HG02938 (cell line): ENCODE data around the gene GPX5.
"Not testable (repeated sequence)": the region's sequence is repeated elsewhere in the genome, so short reads cannot be mapped to it uniquely, and the experiment has no call there.

ENCODE experiments used
- ATAC-seq: cut with Tn5 transposase; IDR thresholded peaks from one replicate; pipeline ENCODE4 v1.9.1; 2021; ENCODE audit warnings: mild to moderate bottlenecking, moderate library complexity; ENCODE audit not compliant: unreplicated experiment

The GPX5 gene, protein sequence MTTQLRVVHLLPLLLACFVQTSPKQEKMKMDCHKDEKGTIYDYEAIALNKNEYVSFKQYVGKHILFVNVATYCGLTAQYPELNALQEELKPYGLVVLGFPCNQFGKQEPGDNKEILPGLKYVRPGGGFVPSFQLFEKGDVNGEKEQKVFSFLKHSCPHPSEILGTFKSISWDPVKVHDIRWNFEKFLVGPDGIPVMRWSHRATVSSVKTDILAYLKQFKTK

DNA sequence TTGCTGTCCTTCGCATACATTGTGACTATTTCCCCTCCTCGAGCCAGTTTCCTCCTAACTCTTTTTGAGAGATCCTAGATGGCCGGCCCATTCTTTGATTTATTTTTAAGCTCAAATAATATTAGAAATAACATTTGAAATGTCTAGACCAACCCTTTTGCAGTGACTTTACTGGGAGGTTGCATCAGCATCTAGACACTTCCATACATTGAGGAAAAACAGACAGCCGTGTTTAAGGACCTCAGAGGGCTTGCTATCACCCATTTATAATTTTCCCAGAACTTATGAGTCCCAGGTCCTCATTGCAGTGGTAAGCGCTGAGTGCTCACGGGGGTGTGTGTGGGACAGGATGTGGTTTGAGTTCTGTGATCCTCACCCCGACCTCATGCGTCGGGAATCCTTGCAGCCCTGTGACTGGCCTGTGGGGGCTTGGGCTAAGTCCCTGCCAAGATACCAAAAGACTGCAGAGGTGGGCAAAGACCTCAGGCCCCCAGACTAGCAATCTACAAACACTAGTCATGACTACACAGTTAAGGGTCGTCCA is at the start of gene GPX5:
GPX5 (plus strand) TSS at position 386 of the 544 bp plus-strand sequence; CDS start at position 519, 133 bp downstream.
- no peak for ATAC-seq

DNA sequence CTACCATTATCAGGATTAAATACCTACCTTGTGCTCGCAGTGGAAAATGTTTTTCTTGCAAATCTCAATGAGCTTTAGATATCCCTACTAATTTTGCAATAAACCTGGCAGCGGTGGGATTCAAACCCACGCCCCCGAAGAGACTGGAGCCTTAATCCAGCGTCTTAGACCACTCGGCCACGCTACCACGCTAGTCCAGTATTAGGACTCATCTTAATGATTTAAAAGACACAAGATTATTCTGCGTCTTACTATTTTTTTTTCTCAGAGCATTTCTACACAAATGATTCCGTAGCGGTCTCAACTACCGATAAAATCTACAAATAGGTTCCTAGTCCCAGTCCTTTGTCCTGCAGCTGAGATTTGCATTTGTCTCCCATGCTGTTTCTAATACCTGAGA is 47.2 kb upstream of the GPX5 start:
- ATAC-seq, result no peak

DNA sequence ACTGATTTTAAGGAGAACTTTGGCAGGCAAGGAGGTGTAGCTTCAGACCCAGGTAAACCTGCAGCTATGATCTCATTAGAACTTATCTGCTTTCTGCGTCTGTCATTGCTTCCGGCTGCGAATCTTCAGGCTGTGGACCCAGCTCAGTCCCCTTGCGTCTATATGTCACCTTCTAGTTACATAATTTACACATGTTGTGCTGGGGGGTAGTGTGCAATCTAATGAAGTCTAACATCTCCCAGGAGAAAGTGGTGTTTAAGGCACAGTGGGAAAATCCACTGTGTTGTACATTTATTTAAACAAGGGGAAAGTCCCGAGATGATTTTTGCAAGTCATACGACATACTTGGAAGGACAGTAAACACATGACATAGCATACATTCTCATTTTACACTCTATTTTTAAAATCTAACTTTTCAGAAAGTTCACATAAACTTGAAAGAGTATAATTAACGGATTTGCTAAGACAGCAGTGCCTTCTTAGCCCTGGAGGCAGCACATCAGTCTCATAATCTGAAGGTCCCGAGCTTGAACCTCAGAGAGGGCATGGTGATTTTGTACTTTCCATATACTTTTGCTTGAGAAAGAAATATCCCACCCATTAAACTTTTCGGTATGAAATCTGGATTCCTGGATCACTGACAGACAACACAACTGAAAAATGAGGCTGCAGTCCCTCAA is 45.3 kb upstream of the GPX5 start:
- no peak for ATAC-seq

DNA sequence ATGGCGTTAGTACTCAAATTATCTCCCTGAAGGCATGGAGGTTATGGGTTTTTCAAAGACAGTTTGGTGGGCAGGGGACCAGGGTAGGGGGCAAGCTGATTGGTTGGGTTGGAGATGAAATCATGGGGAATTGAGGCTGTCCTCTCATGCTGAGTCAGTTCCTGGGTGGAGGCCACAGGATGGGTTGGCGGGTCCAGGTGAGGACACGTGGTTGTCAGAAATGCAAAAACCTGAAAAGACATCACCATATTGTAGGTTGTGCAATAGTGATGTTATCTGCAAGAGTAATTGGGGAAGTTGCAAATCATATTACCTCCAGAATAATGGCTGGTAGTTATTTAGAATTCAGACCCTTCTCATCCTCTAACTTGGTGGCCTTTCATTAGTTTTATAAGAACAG is 40.2 kb upstream of the GPX5 start:
- no peak for ATAC-seq

DNA sequence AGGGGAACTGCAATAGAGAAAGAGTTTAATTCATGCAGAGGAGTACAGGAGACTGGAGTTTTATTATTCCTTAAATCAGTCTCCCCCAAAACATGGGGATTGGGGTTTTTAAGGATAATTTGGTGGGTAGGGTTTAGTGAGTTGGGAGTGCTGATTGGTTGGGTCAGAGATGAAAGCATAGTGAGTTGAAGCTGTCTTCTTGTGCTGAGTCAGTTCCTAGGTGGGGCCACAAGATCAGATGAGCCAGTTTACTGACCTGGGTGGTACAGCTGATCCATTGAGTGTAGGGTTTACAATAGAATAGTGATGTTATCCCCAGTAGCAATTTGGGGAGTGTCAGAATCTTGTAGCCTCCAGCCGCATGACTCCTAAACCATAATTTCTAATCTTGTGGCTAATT is 39.1 kb upstream of the GPX5 start:
- no peak for ATAC-seq

DNA sequence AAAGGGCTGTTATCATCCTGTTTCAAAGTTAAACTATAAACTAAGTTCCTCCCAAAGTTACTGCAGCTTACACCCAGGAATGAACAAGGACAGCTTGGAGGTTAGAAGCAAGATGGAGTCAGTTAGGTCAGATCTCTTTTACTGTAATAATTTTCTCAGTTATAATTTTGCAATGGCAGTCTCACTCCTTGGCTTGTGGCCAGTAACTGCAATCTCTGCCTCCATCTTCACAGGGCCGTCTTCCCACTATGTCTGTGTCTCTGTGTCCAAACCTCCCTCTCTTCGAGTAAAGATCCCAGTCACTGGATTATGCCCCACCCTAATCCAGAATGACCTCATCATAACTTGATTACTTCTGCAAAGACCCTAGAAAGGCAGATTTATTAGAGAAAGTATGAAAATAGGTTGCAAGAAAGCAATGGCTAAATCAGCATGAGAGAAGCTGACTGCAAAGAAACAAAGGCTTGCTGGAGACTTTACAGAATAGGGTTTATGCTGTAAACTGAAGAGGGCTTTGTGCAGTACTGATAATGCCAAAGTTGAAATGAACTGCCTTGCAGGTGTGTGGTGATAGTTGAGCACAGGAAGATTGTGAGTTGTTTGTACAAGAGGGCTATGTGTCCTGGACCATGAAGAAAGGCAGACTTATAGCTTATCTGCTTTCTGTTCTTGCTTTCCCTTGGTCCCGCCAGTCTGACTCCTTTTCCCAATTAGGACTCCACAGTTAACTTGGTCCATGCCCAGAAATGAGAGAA is 38.5 kb upstream of the GPX5 start:
- ATAC-seq, result no peak

DNA sequence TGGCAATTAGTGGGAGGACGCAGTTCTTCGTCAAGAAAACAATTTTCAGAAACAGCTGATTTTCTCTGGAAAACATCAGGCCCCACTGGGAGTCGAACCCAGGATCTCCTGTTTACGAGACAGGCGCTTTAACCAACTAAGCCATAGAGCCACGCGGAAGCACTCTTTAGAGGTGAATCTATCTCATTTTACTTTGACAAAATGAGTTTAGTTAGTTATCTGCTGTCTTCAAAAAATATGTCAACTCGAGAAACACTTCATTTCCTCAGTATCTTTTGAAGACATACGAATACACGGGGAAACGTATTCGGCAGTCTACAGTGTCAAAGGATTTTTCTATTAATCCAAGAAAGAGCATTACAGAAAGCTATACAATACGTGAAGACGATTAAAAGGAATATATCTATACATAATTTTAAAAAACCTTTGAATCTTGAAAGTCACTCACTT is 36.7 kb upstream of the GPX5 start:
- peak; percentile 29 for ATAC-seq

DNA sequence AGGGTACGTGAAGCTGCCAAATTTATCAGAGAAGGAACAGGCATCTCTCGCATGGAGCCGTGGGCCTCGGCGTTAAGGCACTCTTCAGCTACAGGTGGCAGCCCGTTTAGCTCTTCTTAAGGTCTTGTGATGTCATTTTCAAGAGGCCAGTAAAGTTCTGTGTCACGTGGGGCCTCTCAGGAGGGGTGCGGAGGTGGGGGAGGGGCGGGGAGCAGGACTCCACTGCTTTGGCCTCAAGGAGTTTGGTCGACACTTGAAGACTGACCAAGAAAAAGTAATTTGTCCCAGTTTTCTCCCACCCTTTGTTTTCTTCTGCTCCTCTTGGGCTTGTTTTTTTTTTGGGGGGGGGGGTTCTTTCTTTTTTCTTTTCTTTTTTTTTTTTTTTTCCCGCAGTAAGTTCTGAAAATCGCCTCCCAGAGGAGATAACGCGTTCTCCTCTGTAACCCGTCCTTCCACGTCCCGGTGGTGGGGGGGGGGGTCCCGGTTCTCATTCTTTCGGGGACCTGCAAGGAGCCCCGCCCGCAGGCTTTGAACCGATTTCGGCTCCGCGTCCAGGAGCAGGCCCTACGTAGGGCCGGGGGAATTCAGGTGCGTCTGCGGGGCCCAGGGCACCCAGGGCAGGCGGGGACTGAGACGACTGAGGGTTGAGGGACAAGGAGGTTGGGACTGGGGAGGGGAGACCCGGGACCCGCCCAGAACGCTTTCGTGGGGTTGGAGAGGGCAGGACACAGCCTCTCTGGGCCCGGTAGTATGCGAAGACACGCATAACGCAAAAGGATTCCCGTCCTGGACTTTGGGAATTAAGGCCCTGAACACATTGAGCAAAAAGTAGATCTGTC is 36.1 kb upstream of the GPX5 start:
- peak; percentile 72 for ATAC-seq

DNA sequence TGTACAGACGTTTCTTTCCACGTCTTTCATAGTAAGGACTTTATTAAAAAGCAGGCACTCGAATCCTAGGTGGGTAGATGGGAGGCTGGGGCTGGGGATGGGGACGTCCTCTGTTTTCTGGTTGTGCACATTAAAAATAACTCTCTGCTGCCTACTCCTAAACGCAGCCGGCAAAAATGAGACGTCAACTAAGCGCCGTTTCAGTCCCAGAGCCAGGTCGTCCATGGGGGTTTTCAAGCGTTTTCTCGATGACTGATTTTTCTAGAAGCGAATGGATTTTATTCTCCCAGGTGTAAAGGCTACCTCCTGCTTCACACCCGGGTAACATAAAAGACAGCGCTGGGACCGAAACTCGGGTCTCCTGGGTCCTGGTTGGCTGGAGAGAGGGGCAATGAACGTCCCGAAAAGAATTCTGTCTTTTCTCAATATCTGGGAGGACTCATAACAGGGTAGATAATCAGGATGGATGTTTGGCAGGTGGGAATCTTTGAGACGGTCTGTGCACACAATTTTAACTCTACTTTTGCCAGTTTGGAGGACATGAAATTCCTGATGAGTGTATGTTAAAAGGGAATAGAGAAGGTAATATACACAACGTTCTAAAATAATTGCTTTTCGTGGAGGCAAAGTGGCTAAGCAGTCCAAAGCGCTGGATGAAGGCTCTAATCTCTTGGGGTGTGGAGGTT is 35.3 kb upstream of the GPX5 start:
- ATAC-seq, result no peak

DNA sequence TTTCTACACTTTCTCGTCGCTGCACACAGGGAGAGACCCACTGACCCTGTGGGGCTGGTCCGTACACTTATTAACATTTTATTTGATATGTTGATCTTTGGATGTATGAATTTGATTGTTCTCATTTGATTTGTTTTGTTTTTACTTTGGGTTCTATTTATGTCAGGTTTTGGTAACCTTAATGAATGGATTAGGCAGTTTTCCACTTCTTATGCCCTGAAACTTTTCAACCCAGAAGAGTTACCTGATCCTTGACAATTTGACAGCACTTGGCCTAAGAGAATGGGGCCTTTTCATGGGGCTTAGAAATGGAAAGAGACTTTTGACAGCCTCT is 33.7 kb upstream of the GPX5 start:
- ATAC-seq, result no peak

DNA sequence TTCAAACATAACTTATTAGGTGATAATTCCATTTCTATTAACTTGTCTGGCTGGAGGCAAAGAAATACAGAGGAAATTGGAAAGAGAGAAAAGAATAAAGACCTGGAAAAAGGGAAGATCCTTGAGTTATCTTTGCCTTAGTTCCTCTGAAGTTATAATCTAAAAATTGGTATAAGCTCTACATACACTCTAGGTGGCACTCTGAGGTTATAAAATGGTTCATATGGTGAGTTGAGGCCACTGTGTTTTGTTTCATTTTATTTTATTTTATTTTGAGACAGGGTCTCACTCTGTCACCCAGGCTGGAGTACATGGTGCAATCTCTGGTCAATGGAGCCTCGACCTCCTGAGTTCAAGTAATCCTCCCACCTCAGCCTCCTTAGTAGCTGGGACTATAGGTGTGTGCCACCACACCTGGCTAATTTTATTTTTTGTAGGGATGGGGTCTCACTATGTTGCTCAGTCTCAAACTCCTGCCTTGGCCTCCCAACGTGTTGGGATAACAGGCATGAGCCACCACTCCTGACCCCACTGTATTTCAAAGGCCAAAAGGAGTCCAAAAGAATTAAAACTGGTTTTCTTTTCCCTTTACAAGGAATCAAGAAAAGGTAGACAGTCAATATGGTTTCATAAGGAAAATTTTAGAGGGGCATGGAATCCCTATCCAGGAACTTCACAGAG is 29.4 kb upstream of the GPX5 start:
- no peak for ATAC-seq

DNA sequence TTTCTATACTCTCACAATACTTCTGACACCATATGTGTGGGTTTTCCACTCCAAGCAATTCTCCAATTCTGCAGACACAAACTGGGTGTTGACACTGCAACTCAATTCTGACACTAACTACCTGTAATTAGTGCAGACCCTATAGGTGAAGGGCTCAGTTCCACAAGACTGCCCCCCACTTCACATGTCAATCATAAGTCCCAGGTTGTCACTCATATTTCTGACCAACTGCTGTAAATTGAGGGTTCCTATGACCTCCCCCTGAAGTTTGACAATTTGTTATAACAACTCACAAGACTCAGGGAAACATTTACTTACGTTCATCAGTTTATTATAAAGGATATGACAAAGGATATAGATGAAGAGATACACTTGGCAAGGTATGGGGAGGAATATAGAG is 28.4 kb upstream of the GPX5 start:
- no peak for ATAC-seq

DNA sequence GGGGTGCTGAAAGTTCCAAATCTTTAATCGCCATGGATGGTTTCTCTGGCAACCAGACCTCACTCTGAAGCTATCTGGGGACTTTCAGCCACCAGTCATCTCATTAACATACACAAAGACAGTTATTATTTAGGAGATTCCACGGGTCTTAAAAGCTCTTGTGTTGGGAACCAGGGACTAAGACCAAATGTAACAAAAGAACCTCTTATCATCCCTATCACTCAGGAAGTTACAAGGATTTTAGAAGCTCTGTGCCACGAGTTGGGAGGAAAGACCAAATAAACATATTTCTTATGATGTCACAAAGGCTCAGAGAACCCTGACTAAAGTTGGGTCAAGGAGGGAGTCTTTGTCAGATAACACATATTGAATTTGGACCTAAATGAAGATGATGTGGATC is 27.8 kb upstream of the GPX5 start:
- no peak for ATAC-seq

DNA sequence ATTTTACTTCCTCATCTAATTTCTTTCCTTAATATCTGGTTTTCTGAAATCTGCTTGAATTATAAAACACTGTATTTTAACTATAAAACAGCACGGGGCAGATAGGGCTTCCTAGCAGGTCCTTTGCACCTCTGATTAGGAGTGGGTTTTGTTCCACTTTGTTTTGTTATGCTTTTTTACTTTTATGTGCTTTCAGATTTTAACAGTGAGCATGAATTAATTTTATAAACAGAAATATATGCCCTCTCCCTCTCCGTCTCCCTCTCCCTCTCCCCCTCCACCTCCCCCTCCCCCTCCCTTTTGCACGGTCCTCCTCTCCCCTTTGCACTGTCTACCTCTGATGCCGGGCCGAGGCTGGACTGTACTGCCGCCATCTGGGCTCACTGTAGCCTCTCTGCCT is 24.4 kb upstream of the GPX5 start:
- ATAC-seq, result no peak

DNA sequence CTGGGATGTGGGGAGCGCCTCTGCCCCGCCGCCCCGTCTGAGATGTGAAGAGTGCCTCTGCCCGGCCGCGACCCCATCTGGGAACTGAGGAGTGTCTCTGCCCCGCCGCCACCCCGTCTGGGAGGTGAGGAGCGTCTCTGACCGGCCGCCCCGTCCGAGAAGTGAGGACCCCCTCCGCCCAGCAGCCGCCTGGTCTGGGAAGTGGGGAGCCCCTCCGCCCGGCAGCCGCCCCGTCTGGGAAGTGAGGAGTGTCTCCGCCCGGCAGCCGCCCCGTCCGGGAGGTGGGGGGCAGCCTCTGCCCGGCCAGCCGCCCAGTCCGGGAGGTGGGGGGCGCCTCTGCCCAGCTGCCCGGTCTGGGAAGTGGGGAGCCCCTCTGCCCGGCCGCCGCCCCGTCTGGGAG is 23.5 kb upstream of the GPX5 start:
- not testable (repeated sequence) for ATAC-seq

DNA sequence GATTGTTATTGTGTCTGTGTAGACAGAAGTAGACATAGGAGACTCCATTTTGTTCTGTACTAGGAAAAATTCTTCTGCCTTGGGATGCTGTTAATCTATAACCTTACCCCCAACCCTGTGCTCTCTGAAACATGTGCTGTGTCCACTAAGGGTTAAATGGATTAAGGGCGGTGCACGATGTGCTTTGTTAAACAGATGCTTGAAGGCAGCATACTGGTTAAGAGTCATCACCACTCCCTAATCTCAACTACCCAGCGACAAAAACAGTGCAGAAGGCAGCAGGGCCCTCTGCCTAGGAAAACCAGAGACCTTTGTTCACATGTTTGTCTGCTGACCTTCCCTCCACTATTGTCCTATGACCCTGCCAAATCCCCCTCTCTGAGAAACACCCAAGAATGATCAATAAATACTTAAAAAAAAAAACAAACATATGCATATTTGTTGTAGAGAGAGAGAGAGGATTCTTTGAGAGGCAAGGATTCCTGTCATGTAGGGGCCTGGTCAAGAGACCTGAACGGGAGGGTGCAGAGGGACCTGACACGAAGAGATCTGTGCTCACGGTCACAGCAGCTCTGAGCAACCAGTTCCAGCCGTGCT is 22.9 kb upstream of the GPX5 start:
- not testable (repeated sequence) for ATAC-seq

DNA sequence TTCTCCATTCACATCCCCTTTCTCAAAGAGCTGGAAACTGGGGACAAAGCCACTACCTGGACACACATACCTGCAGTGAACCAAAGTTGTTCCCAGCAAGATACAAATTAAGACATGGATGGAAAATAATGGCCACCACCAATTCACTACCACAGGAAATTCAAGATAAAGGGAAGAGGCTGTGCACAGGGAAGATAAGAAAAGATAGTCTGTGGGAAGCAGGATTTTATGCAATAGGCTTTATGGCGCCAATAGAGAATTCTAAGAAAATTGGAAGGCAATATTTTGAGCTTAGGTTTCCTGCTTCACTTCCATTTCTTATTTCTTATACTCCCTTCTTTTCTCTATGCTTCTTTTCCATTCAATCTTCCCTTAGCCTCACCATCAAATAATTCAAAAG is 19.9 kb upstream of the GPX5 start:
- ATAC-seq, result no peak

DNA sequence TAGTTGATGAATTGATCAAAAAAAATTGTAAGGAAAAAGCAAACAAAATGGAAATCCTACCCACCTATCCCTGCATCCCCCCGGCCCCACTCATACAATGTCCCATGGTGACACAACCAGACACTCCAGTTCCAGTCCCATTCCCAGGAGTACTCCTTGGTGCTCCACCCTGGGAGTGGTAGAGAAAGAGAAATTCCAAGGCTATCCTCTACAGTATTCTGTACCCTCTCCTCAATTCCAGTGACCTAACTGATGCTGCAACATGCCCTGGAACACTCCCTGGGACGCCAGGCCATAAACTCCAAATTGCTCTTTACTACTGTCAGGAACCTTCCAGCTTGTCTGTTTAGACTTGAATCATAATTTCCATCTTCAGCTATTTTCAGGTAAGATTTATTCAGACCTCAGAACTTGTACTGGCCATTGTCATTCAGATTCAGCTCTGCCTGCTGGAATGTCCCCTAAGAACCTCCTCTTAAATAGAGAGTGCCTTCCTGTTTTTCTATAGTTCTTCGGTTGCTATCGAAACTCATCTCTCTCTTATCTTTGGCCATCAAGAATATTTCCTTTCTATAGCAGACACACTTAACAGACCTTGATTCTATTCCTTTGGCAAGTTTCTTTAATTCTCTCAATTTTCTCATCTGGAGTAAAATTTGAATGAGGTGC is 18.7 kb upstream of the GPX5 start:
- no peak for ATAC-seq
